ENCODE data around the gene FFAR3. TPM values are rescaled to one million over a fixed set of nuclear protein-coding genes. Genes with fewer than 3 reads are reported as not detected.
"Not testable (repeated sequence)": the region's sequence is repeated elsewhere in the genome, so short reads cannot be mapped to it uniquely, and the experiment has no call there.

Gene FFAR3
- total RNA-seq, 4 donors from 2014 or later = not detected

GRCh38 chr19:35398570-35398969 is 40.3 kb downstream of the FFAR3 start:
- no peaks in the 10 kb centered on the region for H3K27me3 ChIP-seq
- no peak overlapping the region for H3K27ac ChIP-seq
- H3K9me3 ChIP-seq = no peaks in the 10 kb centered on the region
- no peaks in the 10 kb centered on the region for H3K4me1 ChIP-seq
- 86% methylated on average over 12 of the region's 12 CpGs for WGBS
- no peaks in the 10 kb centered on the region for H3K36me3 ChIP-seq
- TF ChIP-seq POLR2AphosphoS5 (IDR thresholded peaks at IDR 0.05) (no peak), EP300 (IDR thresholded peaks at IDR 0.05) (no peak), CTCF (IDR thresholded peaks at IDR 0.05) (no peak), POLR2A (IDR thresholded peaks at IDR 0.05) (no peak)
- peak in 1 of 2 donors; percentile 72 for DNase-seq (ENCODE audit: low spot score in 2 of 2)
- H3K4me3 ChIP-seq = no peak overlapping the region

GRCh38 chr19:35399231-35399630 is 41.0 kb downstream of the FFAR3 start:
- Histone ChIP-seq H3K4me1 (no peaks in the 10 kb centered on the region), H3K27me3 (no peaks in the 10 kb centered on the region), H3K36me3 (no peaks in the 10 kb centered on the region), H3K9me3 (no peaks in the 10 kb centered on the region), H3K4me3 (no peak overlapping the region), H3K27ac (no peak overlapping the region)
- DNase-seq (ENCODE audit: low spot score in 2 of 2) = no peak
- TF ChIP-seq EP300 (IDR thresholded peaks at IDR 0.05) = no peak
- TF ChIP-seq POLR2AphosphoS5 (IDR thresholded peaks at IDR 0.05) = no peak
- no peak for TF ChIP-seq CTCF (IDR thresholded peaks at IDR 0.05)
- TF ChIP-seq POLR2A (IDR thresholded peaks at IDR 0.05) = no peak
- 78% methylated on average over 4 of the region's 4 CpGs for WGBS

- Histone ChIP-seq H3K4me1 (no peaks in the 10 kb centered on the region), H3K4me3 (no peak overlapping the region), H3K27me3 (no peaks in the 10 kb centered on the region), H3K27ac (no peak overlapping the region), H3K9me3 (no peaks in the 10 kb centered on the region), H3K36me3 (no peaks in the 10 kb centered on the region)
- no peak for TF ChIP-seq EP300 (IDR thresholded peaks at IDR 0.05)
- peak in 1 of 2 donors; percentile 21 for DNase-seq (ENCODE audit: low spot score in 2 of 2)
- WGBS = 92% methylated on average over 10 of the region's 10 CpGs
Measured at GRCh38 chr19:35399948-35400772, 41.9 kb downstream of the FFAR3 start.

- no peaks in the 10 kb centered on the region for H3K27me3 ChIP-seq
- no peaks in the 10 kb centered on the region for H3K36me3 ChIP-seq
- no peak for TF ChIP-seq POLR2A (IDR thresholded peaks at IDR 0.05)
- no peak for TF ChIP-seq EP300 (IDR thresholded peaks at IDR 0.05)
- no peak for TF ChIP-seq POLR2AphosphoS5 (IDR thresholded peaks at IDR 0.05)
- no peak for TF ChIP-seq CTCF (IDR thresholded peaks at IDR 0.05)
- H3K4me3 ChIP-seq = no peak overlapping the region
- WGBS = 81% methylated on average over 7 of the region's 7 CpGs
- H3K9me3 ChIP-seq = no peaks in the 10 kb centered on the region
- no peaks in the 10 kb centered on the region for H3K4me1 ChIP-seq
- DNase-seq (ENCODE audit: low spot score in 2 of 2) = peak in 1 of 2 donors; percentile 50
- no peak overlapping the region for H3K27ac ChIP-seq
Measured at GRCh38 chr19:35400773-35401100, 42.5 kb downstream of the FFAR3 start.

GRCh38 chr19:35401416-35401815 is 43.2 kb downstream of the FFAR3 start:
- not testable (repeated sequence) for H3K4me1 ChIP-seq, H3K9me3 ChIP-seq, H3K36me3 ChIP-seq, H3K4me3 ChIP-seq, H3K27me3 ChIP-seq, H3K27ac ChIP-seq
- peak in 1 of 2 donors; percentile 24 for DNase-seq (ENCODE audit: low spot score in 2 of 2)
- WGBS = 87% methylated on average over 9 of the region's 9 CpGs

GRCh38 chr19:35403116-35403760 is 45.0 kb downstream of the FFAR3 start:
- Histone ChIP-seq H3K4me1 (no peaks in the 10 kb centered on the region), H3K4me3 (no peak overlapping the region), H3K9me3 (no peaks in the 10 kb centered on the region), H3K27ac (no peak overlapping the region), H3K36me3 (no peaks in the 10 kb centered on the region), H3K27me3 (no peaks in the 10 kb centered on the region)
- no peak for DNase-seq (ENCODE audit: low spot score in 2 of 2)
- 87% methylated on average over 8 of the region's 8 CpGs for WGBS
- TF ChIP-seq POLR2AphosphoS5 (IDR thresholded peaks at IDR 0.05) (no peak), CTCF (IDR thresholded peaks at IDR 0.05) (no peak), POLR2A (IDR thresholded peaks at IDR 0.05) (no peak), EP300 (IDR thresholded peaks at IDR 0.05) (no peak)

Measured in suprapubic skin (tissue), 4 donors.